Activated CD4-positive, alpha-beta T cell treated with anti-CD3 and anti-CD28 coated beads, Interleukin-2, amount 10 ng/mL, durations not matched to agents 24 days and 14 days (primary cell): Measurements from ENCODE around the gene ZNF521. TPM values are rescaled to one million over a fixed set of nuclear protein-coding genes. Genes with fewer than 3 reads are reported as not detected.

Experiments used
- DNase-seq: peaks from one replicate; pipeline ENCODE4 v3.0.0; 2022
- H3K27ac Mint-ChIP-seq: one replicate; pipeline ENCODE4 v1.8.0; 2022; ENCODE audit warnings: mild to moderate bottlenecking, mixed read lengths
- H3K27me3 Mint-ChIP-seq: one replicate; pipeline ENCODE4 v1.8.0; 2022; ENCODE audit warnings: mixed read lengths
- H3K36me3 Mint-ChIP-seq: one replicate; pipeline ENCODE4 v1.8.0; 2022; ENCODE audit warnings: low read depth, mild to moderate bottlenecking, mixed read lengths
- H3K4me1 Mint-ChIP-seq: one replicate; pipeline ENCODE4 v1.8.0; 2021; ENCODE audit warnings: mixed read lengths
- H3K4me3 Mint-ChIP-seq: one replicate; pipeline ENCODE4 v1.8.0; 2022; ENCODE audit warnings: mild to moderate bottlenecking, moderate library complexity, mixed read lengths
- H3K9me3 Mint-ChIP-seq: one replicate; pipeline ENCODE4 v1.8.0; 2021; ENCODE audit warnings: mixed read lengths
- intact Hi-C: fragments of 100-400 bp; cut with micrococcal nuclease; formaldehyde crosslinking; loops from one replicate; pipeline ENCODE4 v1.15.1; 2023
- total RNA-seq: library from RNA; stranded (reverse); gene quantifications from 2 replicates; pipeline ENCODE4 v1.2.3, GENCODE V29; 2022

The ZNF521 gene
- total RNA-seq, 1 donor from 2014 or later: not detected

DNA sequence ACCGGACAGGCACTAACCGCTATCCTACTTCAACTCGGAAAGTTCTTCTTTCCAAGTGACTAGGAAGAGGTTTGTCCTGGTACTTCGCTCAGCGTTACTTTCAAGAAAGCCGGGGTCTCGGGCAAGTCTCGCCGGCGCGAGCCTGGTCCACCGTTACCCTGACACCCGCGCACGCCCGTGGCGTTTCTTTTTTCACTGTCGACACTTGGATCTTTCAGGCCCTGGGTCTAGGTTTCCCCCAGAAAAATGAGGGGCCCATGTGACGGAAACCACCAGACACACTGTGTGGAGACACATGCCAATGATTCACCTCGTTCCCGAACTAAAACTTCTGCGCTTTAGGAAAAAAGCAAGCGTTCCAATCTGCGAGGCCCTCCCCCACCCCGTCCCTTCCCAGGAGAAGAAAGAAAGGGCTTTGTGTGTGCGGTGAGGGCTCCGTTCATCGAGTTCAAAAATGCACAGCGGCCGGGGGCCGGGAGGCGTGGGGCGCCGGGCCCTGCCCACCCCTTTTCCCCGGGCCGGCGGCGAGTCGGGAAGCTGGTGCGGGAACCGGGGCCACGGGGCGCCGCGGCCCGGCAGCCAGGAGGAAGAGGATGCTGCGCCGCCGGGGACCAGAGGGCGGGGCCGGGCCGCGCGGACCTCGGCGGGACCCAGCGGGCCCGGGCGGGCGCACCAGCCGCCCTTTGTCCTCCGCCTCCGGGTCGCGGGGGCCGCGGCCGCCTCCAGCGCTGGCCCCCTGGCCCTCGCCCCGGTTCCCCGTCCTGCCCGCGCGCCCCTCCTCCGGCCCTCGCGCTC lies 2.6 kb downstream of the ZNF521 start:
- no peak overlapping the region for H3K27ac Mint-ChIP-seq
- H3K4me1 Mint-ChIP-seq: peaks cover 9% of the 10 kb centered on the region
- H3K27me3 Mint-ChIP-seq: peaks cover 73% of the 10 kb centered on the region
- no peak for DNase-seq
- no peaks in the 10 kb centered on the region for H3K9me3 Mint-ChIP-seq
- peaks cover 3% of the 10 kb centered on the region for H3K36me3 Mint-ChIP-seq
- peak overlapping the region; percentile 67 for H3K4me3 Mint-ChIP-seq
- intact Hi-C loops: loop anchor here (5.0 kb wide), 1 partner anchor 1308 kb away; no protein-coding TSS in a partner anchor

DNA sequence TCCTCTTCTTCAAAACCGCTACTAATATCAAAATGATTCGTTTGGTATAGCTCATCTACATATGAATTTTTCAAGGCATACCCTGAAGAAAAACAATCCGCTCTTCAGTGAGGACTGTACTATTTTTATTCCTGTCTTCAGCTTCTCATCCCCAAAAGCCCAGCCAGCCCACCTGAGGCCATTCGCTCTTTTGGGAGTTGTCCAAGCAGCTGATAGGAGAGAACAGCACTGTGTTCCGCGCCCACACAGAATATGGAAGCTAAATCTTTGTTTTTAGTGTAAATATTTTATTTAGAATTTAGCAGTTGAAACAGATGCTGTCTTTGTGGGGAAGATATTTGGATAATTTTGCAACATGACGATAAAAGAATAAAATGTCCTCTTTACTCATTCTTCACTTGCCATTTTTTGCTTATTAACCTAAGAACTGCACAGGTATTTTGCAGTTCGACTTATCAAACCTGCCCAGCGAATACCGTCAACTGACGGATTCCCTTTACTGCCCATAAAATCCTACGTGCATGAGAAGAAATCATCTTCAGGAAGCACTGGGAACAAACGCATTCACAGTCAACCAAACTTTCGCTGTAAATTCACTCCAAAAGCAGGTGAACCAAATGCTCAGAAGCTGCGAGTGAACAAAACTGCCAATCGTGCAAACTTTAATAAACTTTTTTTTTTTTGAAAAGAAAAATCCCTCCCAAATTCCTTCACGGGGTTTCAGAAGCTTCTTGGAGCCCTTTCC lies 3.4 kb downstream of the ZNF521 start:
- no peak for DNase-seq
- peaks cover 68% of the 10 kb centered on the region for H3K27me3 Mint-ChIP-seq
- no peak overlapping the region for H3K27ac Mint-ChIP-seq
- no peaks in the 10 kb centered on the region for H3K9me3 Mint-ChIP-seq
- H3K4me1 Mint-ChIP-seq: peaks cover 9% of the 10 kb centered on the region
- H3K4me3 Mint-ChIP-seq: no peak overlapping the region
- peaks cover 3% of the 10 kb centered on the region for H3K36me3 Mint-ChIP-seq
- intact Hi-C loops: loop anchor here (5.0 kb wide), 1 partner anchor 1309 kb away; no protein-coding TSS in a partner anchor

DNA sequence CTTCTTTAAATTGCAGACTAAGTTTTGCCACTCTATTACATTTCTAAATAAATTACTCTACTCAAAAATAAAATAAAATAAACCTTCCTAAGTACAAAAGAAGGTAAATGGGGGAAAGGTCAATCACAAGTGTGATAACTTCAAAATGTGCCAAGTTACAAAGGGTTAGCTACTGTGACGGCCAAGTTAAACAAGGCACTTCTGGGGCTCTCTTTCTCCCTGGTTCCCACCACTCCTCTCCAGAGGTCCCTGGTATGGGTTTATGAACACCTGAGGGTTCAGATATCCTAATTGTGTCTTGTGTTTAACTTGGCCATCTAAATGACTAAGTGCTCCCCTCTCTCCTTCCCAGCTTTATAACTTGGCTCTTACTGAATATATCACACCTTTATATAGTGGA lies 5.4 kb downstream of the ZNF521 start:
- intact Hi-C loops: loop anchor here (5.0 kb wide), 1 partner anchor 1311 kb away; no protein-coding TSS in a partner anchor
- no peak overlapping the region for H3K27ac Mint-ChIP-seq

DNA sequence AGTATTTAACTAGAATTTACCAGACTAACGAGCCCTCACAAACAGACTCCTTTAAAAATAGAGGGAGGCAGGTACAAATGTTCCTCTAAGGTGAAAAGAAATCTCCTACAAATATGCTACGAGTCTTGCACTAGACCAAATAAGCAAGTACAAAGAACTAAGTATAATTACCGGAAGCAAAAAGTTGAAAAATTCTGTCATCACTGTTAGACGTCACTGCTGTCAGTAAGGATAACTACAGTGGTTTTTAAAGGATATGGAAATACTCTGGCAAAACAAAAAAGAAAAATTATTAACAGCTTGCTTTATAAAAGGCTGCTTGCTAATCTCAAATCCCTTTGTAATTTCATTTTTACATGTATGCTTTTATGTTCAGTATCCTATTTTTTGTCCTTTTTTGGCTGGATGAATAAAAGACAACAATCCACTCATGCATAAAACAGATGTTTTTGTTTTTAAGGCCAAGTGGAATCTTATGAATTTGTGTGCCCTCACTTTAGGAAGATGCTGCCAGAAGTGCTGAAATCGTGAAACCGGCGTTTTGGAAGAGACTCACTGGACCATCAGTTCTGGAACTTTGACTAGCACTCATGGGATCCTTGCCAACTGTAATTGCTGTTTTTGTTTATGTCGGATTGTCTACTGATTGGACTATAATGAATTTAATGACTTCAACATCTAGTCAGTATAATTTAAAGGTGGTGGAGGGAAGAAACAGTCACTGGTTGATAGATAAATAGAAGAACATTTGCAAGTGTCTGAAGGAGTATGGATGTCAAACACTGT lies 6.7 kb downstream of the ZNF521 start:
- Mint-ChIP-seq H3K9me3 (no peaks in the 10 kb centered on the region), H3K4me1 (peaks cover 3% of the 10 kb centered on the region), H3K4me3 (no peak overlapping the region), H3K36me3 (no peaks in the 10 kb centered on the region), H3K27ac (no peak overlapping the region), H3K27me3 (peaks cover 44% of the 10 kb centered on the region)
- DNase-seq: no peak
- intact Hi-C loops: loop anchor here (5.0 kb wide), 1 partner anchor 1312 kb away; no protein-coding TSS in a partner anchor

More for the DNA sequence above, 5.4 kb downstream of the ZNF521 start:
- Mint-ChIP-seq H3K9me3 (no peaks in the 10 kb centered on the region), H3K27me3 (peaks cover 54% of the 10 kb centered on the region), H3K4me1 (peaks cover 8% of the 10 kb centered on the region), H3K4me3 (no peak overlapping the region), H3K36me3 (peaks cover 3% of the 10 kb centered on the region)
- DNase-seq: no peak

DNA sequence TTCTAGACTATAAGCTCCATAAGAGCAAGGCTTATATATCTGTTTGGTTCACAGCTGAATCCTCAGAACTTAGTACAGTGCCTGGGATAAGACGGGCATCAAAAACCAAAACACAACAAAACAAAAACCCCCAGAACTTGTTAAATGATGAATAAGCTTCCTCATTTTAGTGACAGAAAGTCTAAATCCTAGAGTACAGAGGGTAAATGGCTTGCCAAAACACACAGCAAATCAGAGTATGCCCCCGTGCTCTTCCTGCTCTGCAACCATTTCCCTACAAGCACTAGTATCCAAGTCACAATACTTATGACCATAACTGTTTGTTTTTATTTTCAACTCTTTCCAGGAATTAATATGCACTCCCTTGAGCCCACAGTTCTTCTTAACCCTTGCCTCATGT lies 10.1 kb downstream of the ZNF521 start:
- Mint-ChIP-seq H3K4me1 (no peaks in the 10 kb centered on the region), H3K27me3 (peaks cover 16% of the 10 kb centered on the region), H3K9me3 (no peaks in the 10 kb centered on the region), H3K36me3 (no peaks in the 10 kb centered on the region), H3K27ac (no peak overlapping the region), H3K4me3 (no peak overlapping the region)
- DNase-seq: no peak
- intact Hi-C loops: no loop called here

DNA sequence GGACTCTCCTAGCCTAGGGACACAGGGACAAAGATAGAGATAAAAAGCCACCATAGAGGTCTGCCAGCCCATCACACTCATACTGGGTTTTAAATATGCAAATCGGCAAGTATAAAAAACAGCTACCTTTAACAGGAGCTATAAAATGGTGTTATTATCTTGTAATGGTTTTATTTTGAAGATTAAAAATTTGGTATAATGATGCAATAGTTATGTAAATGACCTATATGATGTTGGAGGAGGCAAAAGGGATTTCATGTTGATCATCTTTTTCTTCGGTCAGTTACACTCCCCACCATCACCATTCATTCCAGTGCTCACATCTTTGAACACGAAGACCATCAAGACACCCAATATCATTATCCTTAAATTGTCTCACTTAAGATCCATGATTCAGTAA lies 11.2 kb downstream of the ZNF521 start:
- Mint-ChIP-seq H3K4me1 (no peaks in the 10 kb centered on the region), H3K36me3 (no peaks in the 10 kb centered on the region), H3K9me3 (no peaks in the 10 kb centered on the region), H3K4me3 (no peak overlapping the region), H3K27ac (no peak overlapping the region), H3K27me3 (peaks cover 9% of the 10 kb centered on the region)
- DNase-seq: no peak
- intact Hi-C loops: no loop called here

DNA sequence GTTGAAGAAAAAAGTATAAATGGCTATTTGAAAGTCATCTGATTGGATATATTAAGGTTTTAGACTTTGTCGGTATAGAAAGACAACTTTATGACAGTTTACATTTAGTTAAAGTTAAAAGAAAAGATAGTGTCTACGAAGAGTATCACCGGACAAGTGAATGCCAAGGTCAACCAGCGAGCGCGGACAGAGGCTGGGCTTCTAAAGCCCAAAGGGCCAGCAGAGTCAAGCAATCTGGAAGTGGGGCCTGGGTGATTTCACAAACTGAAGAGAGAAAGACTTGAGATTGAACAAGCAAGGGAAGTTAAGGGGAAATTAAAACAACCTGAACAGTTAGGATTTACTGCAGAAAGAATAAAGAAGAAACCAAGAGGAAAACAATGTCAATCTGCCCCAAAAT lies 16.3 kb downstream of the ZNF521 start:
- no peak for DNase-seq
- Mint-ChIP-seq H3K4me3 (no peak overlapping the region), H3K4me1 (no peaks in the 10 kb centered on the region), H3K27me3 (no peaks in the 10 kb centered on the region), H3K9me3 (no peaks in the 10 kb centered on the region), H3K36me3 (no peaks in the 10 kb centered on the region), H3K27ac (no peak overlapping the region)
- intact Hi-C loops: no loop called here

DNA sequence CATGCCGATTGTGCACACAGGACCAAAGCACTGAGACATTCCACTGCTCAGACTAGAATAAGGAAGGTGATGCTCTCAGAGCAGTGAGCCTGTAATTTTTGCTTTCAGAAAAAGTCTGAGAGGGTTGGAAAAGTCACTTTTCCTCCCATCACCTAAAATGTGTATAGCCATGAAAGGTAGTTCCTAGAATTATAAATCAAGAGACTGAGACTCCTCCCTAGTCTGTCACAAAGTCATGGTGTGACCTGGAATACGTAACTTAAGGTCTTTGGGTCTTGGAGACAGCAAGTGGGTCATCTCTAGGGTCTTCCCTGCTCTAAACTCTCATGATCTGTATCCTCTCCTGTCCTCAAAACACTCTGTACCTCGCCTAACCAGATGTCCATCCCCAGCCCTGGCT lies 16.9 kb downstream of the ZNF521 start:
- H3K27me3 Mint-ChIP-seq: no peaks in the 10 kb centered on the region

DNA sequence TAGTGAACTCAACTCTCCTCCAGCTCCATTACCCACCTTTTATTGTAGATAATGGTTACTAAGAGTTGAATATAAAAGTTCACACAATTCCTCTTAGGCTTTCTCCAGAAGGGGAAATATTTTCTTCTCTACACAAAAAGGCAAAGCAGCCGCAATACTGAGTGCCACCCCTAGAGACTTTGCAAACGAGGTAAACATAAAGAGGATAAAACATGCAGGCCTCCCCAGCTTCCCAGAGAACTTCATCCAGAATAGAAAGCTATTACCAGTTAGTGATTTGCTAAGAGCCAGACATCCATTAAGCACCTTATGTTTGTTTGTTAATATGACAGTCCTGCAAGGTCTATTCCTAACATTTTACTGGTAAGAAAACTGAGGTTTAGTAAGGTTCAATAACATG lies 17.4 kb downstream of the ZNF521 start:
- no peak overlapping the region for H3K27ac Mint-ChIP-seq
- no peaks in the 10 kb centered on the region for H3K36me3 Mint-ChIP-seq
- no peaks in the 10 kb centered on the region for H3K9me3 Mint-ChIP-seq
- DNase-seq: no peak
- H3K4me1 Mint-ChIP-seq: no peaks in the 10 kb centered on the region
- intact Hi-C loops: no loop called here
- no peaks in the 10 kb centered on the region for H3K27me3 Mint-ChIP-seq
- no peak overlapping the region for H3K4me3 Mint-ChIP-seq

More for the DNA sequence above, 16.9 kb downstream of the ZNF521 start:
- no peak for DNase-seq
- Mint-ChIP-seq H3K27ac (no peak overlapping the region), H3K36me3 (no peaks in the 10 kb centered on the region), H3K4me1 (no peaks in the 10 kb centered on the region), H3K9me3 (no peaks in the 10 kb centered on the region), H3K4me3 (no peak overlapping the region)
- intact Hi-C loops: no loop called here

DNA sequence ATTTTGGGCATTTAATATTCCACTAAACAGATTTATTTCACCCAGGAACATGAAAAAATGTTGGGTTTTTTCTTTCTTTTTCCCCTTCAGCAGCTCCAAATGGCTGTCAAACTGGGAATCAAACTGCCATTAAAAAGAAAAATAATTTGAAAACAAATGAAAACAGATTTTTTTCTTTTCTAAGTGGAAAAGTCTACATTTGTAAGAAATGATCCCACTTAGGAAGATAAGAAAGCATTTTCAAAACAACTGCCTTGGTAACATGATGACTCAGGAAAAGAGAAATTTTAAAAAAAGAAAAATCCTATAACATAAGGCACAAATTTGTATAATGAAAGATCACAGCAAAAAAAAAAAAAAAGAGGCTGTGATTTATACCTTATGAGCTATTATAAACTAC lies 20.0 kb downstream of the ZNF521 start:
- no peak for DNase-seq
- Mint-ChIP-seq H3K27me3 (no peaks in the 10 kb centered on the region), H3K9me3 (peaks cover 2% of the 10 kb centered on the region), H3K36me3 (no peaks in the 10 kb centered on the region), H3K27ac (no peak overlapping the region), H3K4me1 (no peaks in the 10 kb centered on the region), H3K4me3 (no peak overlapping the region)
- intact Hi-C loops: no loop called here

DNA sequence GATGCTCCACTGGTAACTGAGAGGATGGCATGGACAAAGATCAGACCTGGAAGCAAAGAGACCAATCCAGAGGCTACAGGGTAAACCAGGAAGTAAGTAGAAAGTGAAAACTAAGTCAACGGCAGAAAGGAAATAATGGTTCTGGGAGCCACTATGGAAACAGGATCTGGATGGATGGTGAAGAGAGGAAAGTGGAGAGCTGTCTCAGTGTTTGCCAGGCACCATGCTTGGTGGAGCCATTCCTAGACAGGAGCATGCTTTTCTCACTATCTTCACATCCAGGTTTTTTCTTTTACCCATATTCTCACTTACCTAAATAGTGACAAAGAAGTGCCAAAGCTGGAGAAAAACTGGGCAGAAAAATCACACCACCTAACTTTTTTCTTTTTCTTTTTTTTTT lies 22.2 kb downstream of the ZNF521 start:
- Mint-ChIP-seq H3K9me3 (peaks cover 2% of the 10 kb centered on the region), H3K27ac (no peak overlapping the region), H3K4me3 (no peak overlapping the region)

DNA sequence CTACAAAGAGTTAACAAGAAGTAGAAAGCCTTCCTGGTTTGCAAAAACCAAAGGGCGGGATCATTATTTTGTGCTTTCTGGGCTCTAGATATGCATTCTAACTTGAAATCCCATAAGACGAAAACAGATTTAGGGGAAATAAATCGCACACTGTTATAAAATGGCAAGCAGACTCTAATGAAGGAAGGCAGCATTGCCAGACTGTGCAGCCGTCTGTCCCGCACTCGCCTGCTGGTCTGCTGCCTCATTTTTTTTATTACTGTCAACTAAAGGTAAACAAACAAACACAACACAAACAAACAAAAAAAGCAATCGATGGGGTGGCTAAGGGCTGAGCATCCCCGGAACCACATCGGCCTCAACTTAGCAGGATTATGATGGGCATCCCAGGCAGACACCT lies 24.4 kb downstream of the ZNF521 start:
- DNase-seq: no peak
- H3K9me3 Mint-ChIP-seq: peaks cover 2% of the 10 kb centered on the region
- no peaks in the 10 kb centered on the region for H3K36me3 Mint-ChIP-seq
- no peak overlapping the region for H3K27ac Mint-ChIP-seq
- no peaks in the 10 kb centered on the region for H3K4me1 Mint-ChIP-seq
- no peak overlapping the region for H3K4me3 Mint-ChIP-seq
- H3K27me3 Mint-ChIP-seq: no peaks in the 10 kb centered on the region
- intact Hi-C loops: no loop called here

More for the DNA sequence above, 22.2 kb downstream of the ZNF521 start:
- Mint-ChIP-seq H3K27me3 (no peaks in the 10 kb centered on the region), H3K36me3 (no peaks in the 10 kb centered on the region), H3K4me1 (no peaks in the 10 kb centered on the region)
- DNase-seq: no peak
- intact Hi-C loops: no loop called here

DNA sequence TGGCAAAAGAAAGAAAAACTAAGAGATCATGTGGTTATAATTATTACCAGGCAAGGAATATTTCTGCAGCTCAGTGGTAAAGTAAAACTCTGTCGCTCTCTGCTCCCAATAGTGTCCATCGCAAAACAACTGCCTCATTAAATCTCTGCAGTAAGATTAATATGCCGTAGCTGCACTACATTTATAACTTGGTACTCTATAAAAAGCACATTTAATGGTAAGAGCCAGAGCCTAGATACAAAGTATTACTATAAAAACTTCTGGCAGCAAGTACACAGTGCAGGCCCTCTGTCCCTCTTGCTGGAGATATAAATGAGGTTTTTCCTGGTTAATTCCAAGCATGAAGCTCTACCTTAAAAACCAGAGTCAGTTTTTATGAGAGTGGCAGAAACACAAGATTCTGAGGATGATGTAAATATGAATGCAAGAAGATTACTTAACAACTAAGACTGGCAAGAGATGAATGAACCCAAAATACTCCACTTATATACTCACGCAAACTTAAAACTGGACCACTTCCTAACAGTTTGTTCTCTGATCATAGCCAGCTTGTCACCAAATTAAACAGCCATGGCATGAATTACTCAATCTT lies 25.5 kb downstream of the ZNF521 start:
- no peak for DNase-seq
- Mint-ChIP-seq H3K9me3 (peaks cover 2% of the 10 kb centered on the region), H3K27ac (no peak overlapping the region), H3K4me3 (no peak overlapping the region), H3K4me1 (no peaks in the 10 kb centered on the region), H3K27me3 (no peaks in the 10 kb centered on the region), H3K36me3 (no peaks in the 10 kb centered on the region)
- intact Hi-C loops: no loop called here
